HEK293 (cell line): ENCODE results near the gene INKA2.

ENCODE experiments used
- CTCF ChIP-seq: fragments of 450-650 bp; formaldehyde crosslinking; IDR thresholded peaks from 2 replicates; pipeline ENCODE4 v1.5.1; 2016; ENCODE audit warnings: missing biosample characterization, missing genetic modification characterization
- IKZF3 ChIP-seq: fragments of 450-650 bp; IDR thresholded peaks from 2 replicates; pipeline ENCODE4 v1.5.0; 2018; ENCODE audit warnings: missing biosample characterization, mild to moderate bottlenecking, missing genetic modification characterization, moderate library complexity
- REST ChIP-seq: fragments of 450-650 bp; formaldehyde crosslinking; IDR thresholded peaks from 2 replicates; pipeline ENCODE4 v1.5.1; 2016; ENCODE audit warnings: missing biosample characterization, missing genetic modification characterization
- TCF7L2 ChIP-seq: IDR thresholded peaks from 2 replicates; pipeline ENCODE4 v1.6.1; 2011; ENCODE audit warnings: low read depth, mild to moderate bottlenecking, inconsistent platforms, low read length, moderate library complexity, borderline replicate concordance
- ZBTB20 ChIP-seq: fragments of 450-650 bp; formaldehyde crosslinking; IDR thresholded peaks from 2 replicates; pipeline ENCODE4 v1.5.1; 2016; ENCODE audit warnings: missing biosample characterization, missing genetic modification characterization
- ZNF155 ChIP-seq: fragments of 450-650 bp; formaldehyde crosslinking; IDR thresholded peaks from 2 replicates; pipeline ENCODE4 v1.5.1; 2016; ENCODE audit warnings: missing biosample characterization, missing genetic modification characterization
- ZNF274 ChIP-seq, 2 experiments: fragments of 200-500 bp in 1 of 2; fragments of 450-650 bp in 1 of 2; sonication (Bioruptor generic) in 1 of 2; formaldehyde crosslinking in 1 of 2; IDR thresholded peaks; 2 replicates each; pipeline versions ENCODE4 v1.5.1 to v1.6.1; 2014 to 2016; ENCODE audit warnings: borderline replicate concordance in 1 of 2, inconsistent platforms in 1 of 2, low read length in 1 of 2, missing biosample characterization in 1 of 2, missing genetic modification characterization in 1 of 2
- TF ChIP-seq, protein P1 (sequence below): fragments of 450-650 bp; formaldehyde crosslinking; IDR thresholded peaks from 2 replicates; pipeline ENCODE4 v1.5.1; 2016; ENCODE audit warnings: missing biosample characterization, missing genetic modification characterization
- TF ChIP-seq, protein P2 (sequence below): fragments of 450-650 bp; formaldehyde crosslinking; IDR thresholded peaks from 2 replicates; pipeline ENCODE4 v1.5.1; 2016; ENCODE audit warnings: missing biosample characterization, missing genetic modification characterization, low read depth

- TF ChIP-seq CTCF (tag by site-specific recombination) (no peak), TCF7L2 (no peak), ZBTB20 (tag by site-specific recombination) (no peak), REST (tag by site-specific recombination) (no peak), ZNF155 (no peak), IKZF3 (tag by site-specific recombination) (no peak), ZNF274 (IDR thresholded peaks at IDR 0.05; ENCODE audit: low read length) (no peak), ZNF274 (tag by site-specific recombination; IDR thresholded peaks at IDR 0.05; ENCODE audit: borderline replicate concordance) (no peak)
- TF ChIP-seq, protein P1, sequence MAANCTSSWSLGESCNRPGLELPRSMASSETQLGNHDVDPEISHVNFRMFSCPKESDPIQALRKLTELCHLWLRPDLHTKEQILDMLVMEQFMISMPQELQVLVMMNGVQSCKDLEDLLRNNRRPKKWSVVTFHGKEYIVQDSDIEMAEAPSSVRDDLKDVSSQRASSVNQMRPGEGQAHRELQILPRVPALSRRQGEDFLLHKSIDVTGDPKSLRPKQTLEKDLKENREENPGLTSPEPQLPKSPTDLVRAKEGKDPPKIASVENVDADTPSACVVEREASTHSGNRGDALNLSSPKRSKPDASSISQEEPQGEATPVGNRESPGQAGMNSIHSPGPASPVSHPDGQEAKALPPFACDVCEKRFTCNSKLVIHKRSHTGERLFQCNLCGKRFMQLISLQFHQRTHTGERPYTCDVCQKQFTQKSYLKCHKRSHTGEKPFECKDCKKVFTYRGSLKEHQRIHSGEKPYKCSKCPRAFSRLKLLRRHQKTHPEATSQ: no peak
- TF ChIP-seq, protein P2, sequence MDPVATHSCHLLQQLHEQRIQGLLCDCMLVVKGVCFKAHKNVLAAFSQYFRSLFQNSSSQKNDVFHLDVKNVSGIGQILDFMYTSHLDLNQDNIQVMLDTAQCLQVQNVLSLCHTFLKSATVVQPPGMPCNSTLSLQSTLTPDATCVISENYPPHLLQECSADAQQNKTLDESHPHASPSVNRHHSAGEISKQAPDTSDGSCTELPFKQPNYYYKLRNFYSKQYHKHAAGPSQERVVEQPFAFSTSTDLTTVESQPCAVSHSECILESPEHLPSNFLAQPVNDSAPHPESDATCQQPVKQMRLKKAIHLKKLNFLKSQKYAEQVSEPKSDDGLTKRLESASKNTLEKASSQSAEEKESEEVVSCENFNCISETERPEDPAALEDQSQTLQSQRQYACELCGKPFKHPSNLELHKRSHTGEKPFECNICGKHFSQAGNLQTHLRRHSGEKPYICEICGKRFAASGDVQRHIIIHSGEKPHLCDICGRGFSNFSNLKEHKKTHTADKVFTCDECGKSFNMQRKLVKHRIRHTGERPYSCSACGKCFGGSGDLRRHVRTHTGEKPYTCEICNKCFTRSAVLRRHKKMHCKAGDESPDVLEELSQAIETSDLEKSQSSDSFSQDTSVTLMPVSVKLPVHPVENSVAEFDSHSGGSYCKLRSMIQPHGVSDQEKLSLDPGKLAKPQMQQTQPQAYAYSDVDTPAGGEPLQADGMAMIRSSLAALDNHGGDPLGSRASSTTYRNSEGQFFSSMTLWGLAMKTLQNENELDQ (tag by site-specific recombination): no peak
These were observed 22.5 kb upstream of the INKA2 start for GRCh38 chr1:111761717-111762116.
